G401 (cell line): ENCODE data around the gene KCNK5. TPM values are rescaled to one million over a fixed set of nuclear protein-coding genes. Genes with fewer than 3 reads are reported as not detected.

ENCODE experiments used
- DNase-seq: peaks from one replicate; pipeline ENCODE4 v3.0.0-alpha.2; 2015; ENCODE audit warnings: low spot score
- in situ Hi-C: cut with HindIII; loops from 2 replicates; pipeline ENCODE4 v1.10.0; 2016; ENCODE audit warnings: low sequenced_read_pairs, mixed read lengths
- total RNA-seq: library from RNA; depleted of rRNA; stranded (reverse); fragments of >200 nt; shearing (Covaris generic); gene quantifications from 2 replicates; pipeline ENCODE4 v1.2.3, GENCODE V29; 2014

Gene KCNK5
- total RNA-seq, 1 experiment from 2014 or later: not detected

- DNase-seq: no peak
- in situ Hi-C loops: no loop called here
Measured at GRCh38 chr6:39247667-39248194, 18.5 kb upstream of the KCNK5 start.

DNA sequence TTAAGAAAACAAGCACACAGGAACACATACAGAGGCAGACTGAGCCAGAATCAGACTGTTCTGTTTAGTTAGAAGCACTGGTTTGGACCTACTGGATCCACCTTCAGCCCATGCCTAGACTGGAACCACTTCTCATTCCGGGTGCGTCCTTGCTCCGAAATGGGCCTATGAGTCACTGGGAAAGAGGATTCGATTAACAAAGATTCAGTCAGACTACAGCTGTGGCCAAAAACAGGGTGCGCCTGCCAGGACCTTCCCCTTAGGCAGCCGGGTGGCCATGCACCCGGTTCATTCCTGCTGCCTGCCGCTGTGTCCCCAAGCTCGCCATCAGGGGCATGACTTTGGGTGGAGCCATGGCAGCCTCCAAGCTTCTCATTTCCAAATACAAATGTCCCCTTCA, 14.5 kb upstream of the KCNK5 start:
- in situ Hi-C loops: no loop called here
- no peak for DNase-seq

DNA sequence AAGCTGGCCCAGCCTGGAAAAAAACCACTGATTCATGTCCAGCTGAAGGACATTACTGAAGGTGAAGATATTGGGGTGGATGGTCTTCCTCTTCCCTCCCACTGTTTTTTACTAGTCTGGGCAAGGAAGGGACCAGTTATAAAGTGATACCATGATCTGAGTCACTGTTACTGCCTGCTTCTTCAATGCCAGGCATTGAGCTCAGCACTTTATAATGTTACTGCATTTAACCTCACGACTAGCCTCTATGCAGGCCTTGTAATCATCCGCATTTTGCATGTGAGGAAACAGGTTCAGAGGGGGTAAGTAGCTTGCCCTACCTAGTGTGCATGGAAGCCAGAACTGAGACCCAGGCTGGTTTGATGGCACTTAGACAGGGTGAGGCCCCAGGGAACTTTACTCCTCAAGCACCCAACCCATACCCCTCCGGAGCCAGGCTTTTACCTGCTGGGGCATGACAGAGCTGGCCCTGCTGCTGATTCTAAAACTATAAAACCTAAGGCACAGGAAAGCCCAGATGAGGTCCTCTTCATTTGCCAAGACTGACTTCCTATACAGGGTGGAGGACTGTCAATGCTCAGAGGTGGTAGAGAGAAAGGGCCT, 11.0 kb upstream of the KCNK5 start:
- in situ Hi-C loops: no loop called here
- DNase-seq: no peak

DNA sequence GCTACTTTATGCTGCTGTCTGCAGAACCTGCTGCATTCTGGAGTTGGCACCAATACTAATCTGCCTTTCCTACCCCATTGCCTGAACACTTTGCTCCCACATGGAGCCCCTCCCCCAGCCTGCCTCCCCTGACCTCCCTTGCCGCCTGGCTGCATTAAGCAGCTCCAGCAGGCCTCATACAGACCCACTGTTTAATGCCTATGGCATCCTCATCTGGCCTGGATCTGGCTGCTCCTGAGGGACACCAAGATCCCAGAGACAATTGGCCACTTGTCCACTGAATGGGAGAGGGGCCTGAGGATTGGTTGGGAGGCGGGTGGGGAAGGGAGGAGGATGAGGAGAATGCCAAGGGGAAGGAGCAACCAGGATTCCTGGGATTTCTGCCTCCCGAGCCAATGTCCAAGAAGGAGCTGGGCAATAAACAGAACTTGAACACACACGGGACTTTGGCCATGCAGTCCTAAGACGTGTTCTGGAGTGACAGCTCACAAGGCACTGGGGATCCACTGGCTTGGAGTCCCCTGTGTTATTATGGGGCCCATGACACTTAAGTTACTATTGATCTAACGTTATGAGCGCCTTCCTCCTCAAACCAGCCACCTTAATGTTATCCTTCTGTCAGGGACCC, 10.4 kb upstream of the KCNK5 start:
- peak; percentile 1 for DNase-seq
- in situ Hi-C loops: no loop called here

- no peak for DNase-seq
- in situ Hi-C loops: no loop called here
Measured at GRCh38 chr6:39236742-39237141, 7.5 kb upstream of the KCNK5 start.

- in situ Hi-C loops: no loop called here
- no peak for DNase-seq
Measured at GRCh38 chr6:39233333-39233732, 4.1 kb upstream of the KCNK5 start.

- in situ Hi-C loops: no loop called here
- DNase-seq: no peak
Measured at GRCh38 chr6:39231521-39232243, 2.4 kb upstream of the KCNK5 start.

GRCh38 chr6:39230654-39231035, 1.4 kb upstream of the KCNK5 start:
- DNase-seq: no peak
- in situ Hi-C loops: no loop called here

DNA sequence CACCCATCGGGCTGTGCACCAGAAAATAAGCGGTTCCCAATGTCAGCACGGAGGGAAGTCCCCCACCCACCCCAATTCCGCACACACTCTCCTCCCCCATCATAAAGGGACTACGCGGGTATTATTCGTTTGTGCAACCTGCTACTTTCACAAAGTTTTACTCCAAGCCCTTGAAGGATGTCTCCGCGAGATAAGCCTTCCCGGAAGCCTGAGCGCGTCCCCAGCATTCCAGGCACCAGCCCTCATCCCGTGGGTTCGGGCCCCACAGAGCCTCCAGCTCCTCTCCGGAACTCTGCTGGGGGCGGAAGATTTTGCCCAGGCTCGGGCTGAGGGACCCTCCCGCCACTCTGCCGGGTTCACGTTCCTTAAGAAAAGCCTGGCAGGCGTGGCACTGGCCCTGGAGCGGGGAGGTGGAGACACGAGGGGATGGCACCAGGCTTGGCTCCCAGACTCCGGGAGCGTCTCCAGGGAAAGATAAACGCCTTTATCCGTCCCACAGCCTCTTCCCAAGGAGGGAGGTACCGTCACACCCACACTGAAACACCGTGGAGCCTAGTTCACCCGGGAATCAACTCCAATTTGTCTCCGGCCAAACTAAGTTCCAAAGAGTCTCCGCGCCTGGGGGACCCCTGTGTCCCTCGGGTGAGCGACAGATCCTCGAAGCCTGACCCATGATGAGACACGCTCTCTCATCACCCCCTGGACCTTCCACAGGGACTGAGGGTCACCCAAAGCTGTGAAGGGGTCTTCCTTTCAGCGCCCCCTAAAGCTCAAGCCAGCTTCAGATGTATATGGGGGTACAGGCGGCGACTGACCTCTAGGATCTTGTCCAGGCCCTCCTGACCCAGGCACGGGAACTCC, 934 bp downstream of the KCNK5 start:
- in situ Hi-C loops: no loop called here
- no peak for DNase-seq

DNA sequence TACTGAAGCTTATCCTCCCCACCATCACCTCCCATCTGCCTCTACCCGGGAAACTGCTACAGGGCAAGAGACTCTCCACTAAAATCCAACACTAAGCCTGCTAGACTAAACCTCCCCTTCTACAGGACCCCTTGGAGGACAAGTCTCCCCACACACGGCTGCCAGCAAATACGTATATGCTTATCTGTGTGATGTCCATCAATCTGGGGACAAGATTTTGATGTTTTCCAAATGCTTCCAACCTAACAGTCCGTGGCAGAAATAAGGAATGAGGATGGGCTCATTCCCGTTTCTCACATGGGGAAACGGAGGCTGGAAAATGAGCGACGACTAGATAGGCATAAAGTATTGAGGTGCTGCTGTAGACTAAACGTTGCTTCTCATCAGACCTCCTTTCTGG, 1.8 kb downstream of the KCNK5 start:
- in situ Hi-C loops: no loop called here

GRCh38 chr6:39226639-39227329, 2.5 kb downstream of the KCNK5 start:
- DNase-seq: no peak
- in situ Hi-C loops: no loop called here

More for the DNA sequence above, 1.8 kb downstream of the KCNK5 start:
- no peak for DNase-seq

- no peak for DNase-seq
- in situ Hi-C loops: no loop called here
Measured at GRCh38 chr6:39225946-39226437, 3.3 kb downstream of the KCNK5 start.

- no peak for DNase-seq
- in situ Hi-C loops: no loop called here
Measured at GRCh38 chr6:39225543-39225942, 3.7 kb downstream of the KCNK5 start.

DNA sequence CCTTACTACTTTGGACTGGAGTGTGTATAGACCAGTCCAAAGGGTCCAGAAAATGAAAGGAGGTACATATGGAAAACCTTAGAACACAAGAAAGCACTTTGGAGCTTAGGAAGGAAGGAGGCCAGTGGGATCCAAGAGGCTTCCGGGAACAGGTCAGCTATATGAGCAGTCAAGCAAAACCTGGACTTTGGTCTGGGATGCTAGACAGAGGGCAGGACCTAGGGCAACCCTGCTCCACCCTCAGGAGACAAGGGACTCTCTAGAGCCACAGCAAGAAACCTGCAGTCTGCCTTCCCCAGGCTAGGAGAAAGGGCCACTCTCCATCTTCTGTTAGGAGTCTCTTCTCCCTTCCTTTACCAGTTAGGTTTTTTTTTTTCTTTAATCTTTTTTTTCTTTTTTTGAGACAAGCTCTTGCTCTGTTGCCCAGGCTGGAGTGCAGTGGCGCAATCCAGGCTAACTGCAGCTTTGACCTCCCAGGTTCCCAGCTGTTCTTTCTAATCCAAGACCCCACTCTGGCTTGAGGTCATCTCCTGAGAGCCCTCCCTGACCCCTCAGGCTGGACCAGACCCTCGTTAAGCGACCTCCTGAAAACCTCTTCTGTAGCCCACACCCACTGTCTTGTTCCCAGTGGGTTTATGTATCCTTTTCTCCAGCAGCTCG, 4.6 kb downstream of the KCNK5 start:
- in situ Hi-C loops: no loop called here

DNA sequence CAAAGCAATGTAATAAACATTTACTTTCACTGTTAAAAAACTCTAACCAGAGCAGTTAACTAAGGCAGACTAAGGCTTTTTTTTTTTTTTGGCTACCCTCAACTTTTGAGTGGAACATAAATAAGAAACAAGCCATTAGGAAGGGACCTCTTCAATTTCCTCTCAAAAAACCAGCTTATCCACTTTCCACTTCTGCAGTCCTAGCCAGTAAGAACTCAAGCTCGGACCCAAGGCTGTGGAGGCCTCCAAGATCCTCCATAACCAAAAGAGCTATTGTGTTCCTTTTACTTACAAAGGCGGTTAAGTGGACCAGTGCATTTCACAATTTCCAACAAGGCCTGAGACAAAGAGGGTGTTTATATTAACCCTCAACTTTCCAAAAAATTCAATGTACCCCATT, 5.3 kb downstream of the KCNK5 start:
- in situ Hi-C loops: no loop called here
- no peak for DNase-seq

More for the DNA sequence above, 4.6 kb downstream of the KCNK5 start:
- no peak for DNase-seq

GRCh38 chr6:39223555-39223954, 5.7 kb downstream of the KCNK5 start:
- in situ Hi-C loops: no loop called here

DNA sequence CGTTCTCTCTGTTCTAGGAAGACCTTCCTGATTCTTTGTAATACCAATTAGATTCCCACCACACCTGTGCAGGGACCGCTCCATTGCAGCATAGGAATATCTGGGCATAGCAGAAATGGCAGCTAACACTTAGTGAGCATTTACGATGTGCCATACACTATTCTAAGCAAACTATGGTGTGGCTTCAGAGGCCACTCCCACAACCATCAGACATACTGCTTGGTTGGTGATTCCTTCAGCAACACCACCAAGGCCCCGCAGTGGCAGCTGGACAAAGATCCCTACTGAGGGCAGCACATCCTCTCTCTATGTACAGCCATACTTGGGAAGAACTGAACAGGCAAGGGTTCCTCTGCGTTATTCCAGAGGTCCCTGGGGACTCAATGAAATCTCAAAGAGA, 6.2 kb downstream of the KCNK5 start:
- DNase-seq: no peak
- in situ Hi-C loops: no loop called here

More at GRCh38 chr6:39223555-39223954, 5.7 kb downstream of the KCNK5 start:
- DNase-seq: no peak
